ENCODE data around the gene ATG2A. TPM values are rescaled to one million over a fixed set of nuclear protein-coding genes. Genes with fewer than 3 reads are reported as not detected.

The ATG2A gene
- total RNA-seq, 1 donor from 2014 or later = 24.8 TPM

- TF ChIP-seq CTCF (IDR thresholded peaks at IDR 0.05; ENCODE audit: insufficient read depth, low read length, poor library complexity, severe bottlenecking) = no peak
- DNase-seq (ENCODE audit: low read depth) = no peak
- peaks cover 1% of the 10 kb centered on the region for H3K36me3 ChIP-seq (ENCODE audit: control insufficient read depth, insufficient read depth, low read length)
- H3K4me3 ChIP-seq (ENCODE audit: low read depth, low read length) = no peak overlapping the region
- H3K27me3 ChIP-seq (ENCODE audit: control insufficient read depth, insufficient read depth, low read length) = no peaks in the 10 kb centered on the region
Measured at GRCh38 chr11:64908766-64909165, 8.2 kb downstream of the ATG2A start.

- Histone ChIP-seq H3K36me3 (ENCODE audit: control insufficient read depth, insufficient read depth, low read length) (no peaks in the 10 kb centered on the region), H3K27me3 (ENCODE audit: control insufficient read depth, insufficient read depth, low read length) (no peaks in the 10 kb centered on the region), H3K4me3 (ENCODE audit: low read depth, low read length) (no peak overlapping the region)
- no peak for TF ChIP-seq CTCF (IDR thresholded peaks at IDR 0.05; ENCODE audit: insufficient read depth, low read length, poor library complexity, severe bottlenecking)
- no peak for DNase-seq (ENCODE audit: low read depth)
Measured at GRCh38 chr11:64906314-64906635, 10.7 kb downstream of the ATG2A start.

- no peak overlapping the region for H3K4me3 ChIP-seq (ENCODE audit: low read depth, low read length)
- no peak for TF ChIP-seq CTCF (IDR thresholded peaks at IDR 0.05; ENCODE audit: insufficient read depth, low read length, poor library complexity, severe bottlenecking)
- no peak for DNase-seq (ENCODE audit: low read depth)
- H3K27me3 ChIP-seq (ENCODE audit: control insufficient read depth, insufficient read depth, low read length) = no peaks in the 10 kb centered on the region
- no peaks in the 10 kb centered on the region for H3K36me3 ChIP-seq (ENCODE audit: control insufficient read depth, insufficient read depth, low read length)
Measured at GRCh38 chr11:64905516-64906313, 11.3 kb downstream of the ATG2A start.

GRCh38 chr11:64903291-64903833 is 13.6 kb downstream of the ATG2A start:
- Histone ChIP-seq H3K36me3 (ENCODE audit: control insufficient read depth, insufficient read depth, low read length) (no peaks in the 10 kb centered on the region), H3K27me3 (ENCODE audit: control insufficient read depth, insufficient read depth, low read length) (no peaks in the 10 kb centered on the region), H3K4me3 (ENCODE audit: low read depth, low read length) (no peak overlapping the region)
- no peak for DNase-seq (ENCODE audit: low read depth)
- TF ChIP-seq CTCF (IDR thresholded peaks at IDR 0.05; ENCODE audit: insufficient read depth, low read length, poor library complexity, severe bottlenecking) = no peak

- Histone ChIP-seq H3K4me3 (ENCODE audit: low read depth, low read length) (no peak overlapping the region), H3K27me3 (ENCODE audit: control insufficient read depth, insufficient read depth, low read length) (no peaks in the 10 kb centered on the region), H3K36me3 (ENCODE audit: control insufficient read depth, insufficient read depth, low read length) (no peaks in the 10 kb centered on the region)
- no peak for TF ChIP-seq CTCF (IDR thresholded peaks at IDR 0.05; ENCODE audit: insufficient read depth, low read length, poor library complexity, severe bottlenecking)
- no peak for DNase-seq (ENCODE audit: low read depth)
Measured at GRCh38 chr11:64902102-64902900, 14.7 kb downstream of the ATG2A start.
